ENCODE results near the gene LRRC58.

LRRC58 gene

GRCh38 chr3:120274739-120275167, 74.4 kb downstream of the LRRC58 start:
- no peak for DNase-seq
